SW 1271 (cell line): ENCODE measurements around the gene SPEM2.
"Not testable (repeated sequence)": the region's sequence is repeated elsewhere in the genome, so short reads cannot be mapped to it uniquely, and the experiment has no call there.

Source experiments
- DNase-seq, 2 experiments: peaks; one replicate each; lab custom pipeline; 2025; lab: John Stamatoyannopoulos, UW

The SPEM2 gene

GRCh38 chr17:7442142-7442541 is 16.7 kb downstream of the SPEM2 start:
- no peak for DNase-seq

- DNase-seq, result no peak
Measured at GRCh38 chr17:7443499-7444485, 18.4 kb downstream of the SPEM2 start.

- peak; percentile 81 to 82 for DNase-seq
Measured at GRCh38 chr17:7444682-7445618, 19.5 kb downstream of the SPEM2 start, which contains the start of gene CHRNB1. TSS of gene CHRNB1 (plus strand) at chr17:7445061. CDS start at chr17:7445128, 67 bp downstream.

GRCh38 chr17:7445619-7445968 is 20.2 kb downstream of the SPEM2 start:
- DNase-seq, result peak; percentile 81 to 82

GRCh38 chr17:7448461-7448860 is 23.0 kb downstream of the SPEM2 start:
- DNase-seq, result no peak

GRCh38 chr17:7459961-7460545 is 34.6 kb downstream of the SPEM2 start:
- no peak for DNase-seq

- no peak for DNase-seq
Measured at GRCh38 chr17:7460850-7461660, 35.6 kb downstream of the SPEM2 start.

- no peak for DNase-seq
Measured at GRCh38 chr17:7462474-7463371, 37.3 kb downstream of the SPEM2 start.

GRCh38 chr17:7463372-7463846 is 38.0 kb downstream of the SPEM2 start:
- DNase-seq, result no peak

- DNase-seq, result no peak
Measured at GRCh38 chr17:7464081-7464480, 38.7 kb downstream of the SPEM2 start.

GRCh38 chr17:7465597-7466275 is 40.3 kb downstream of the SPEM2 start:
- DNase-seq, result no peak

GRCh38 chr17:7466318-7466638 is 40.9 kb downstream of the SPEM2 start:
- DNase-seq, result no peak

- no peak for DNase-seq
Measured at GRCh38 chr17:7466639-7467341, 41.4 kb downstream of the SPEM2 start.

- no peak for DNase-seq
Measured at GRCh38 chr17:7467498-7467897, 42.1 kb downstream of the SPEM2 start.

- no peak for DNase-seq
Measured at GRCh38 chr17:7468290-7468689, 42.9 kb downstream of the SPEM2 start.

GRCh38 chr17:7468804-7469389 is 43.5 kb downstream of the SPEM2 start:
- DNase-seq, result no peak

GRCh38 chr17:7469843-7470242 is 44.4 kb downstream of the SPEM2 start:
- not testable (repeated sequence) for DNase-seq

GRCh38 chr17:7470457-7470973 is 45.1 kb downstream of the SPEM2 start:
- not testable (repeated sequence) for DNase-seq
